ENCODE data around the gene IMPACT. TPM values are rescaled to one million over a fixed set of nuclear protein-coding genes. Genes with fewer than 3 reads are reported as not detected.

Gene IMPACT
- total RNA-seq, 1 donor from 2014 or later: 31.2 TPM

DNA sequence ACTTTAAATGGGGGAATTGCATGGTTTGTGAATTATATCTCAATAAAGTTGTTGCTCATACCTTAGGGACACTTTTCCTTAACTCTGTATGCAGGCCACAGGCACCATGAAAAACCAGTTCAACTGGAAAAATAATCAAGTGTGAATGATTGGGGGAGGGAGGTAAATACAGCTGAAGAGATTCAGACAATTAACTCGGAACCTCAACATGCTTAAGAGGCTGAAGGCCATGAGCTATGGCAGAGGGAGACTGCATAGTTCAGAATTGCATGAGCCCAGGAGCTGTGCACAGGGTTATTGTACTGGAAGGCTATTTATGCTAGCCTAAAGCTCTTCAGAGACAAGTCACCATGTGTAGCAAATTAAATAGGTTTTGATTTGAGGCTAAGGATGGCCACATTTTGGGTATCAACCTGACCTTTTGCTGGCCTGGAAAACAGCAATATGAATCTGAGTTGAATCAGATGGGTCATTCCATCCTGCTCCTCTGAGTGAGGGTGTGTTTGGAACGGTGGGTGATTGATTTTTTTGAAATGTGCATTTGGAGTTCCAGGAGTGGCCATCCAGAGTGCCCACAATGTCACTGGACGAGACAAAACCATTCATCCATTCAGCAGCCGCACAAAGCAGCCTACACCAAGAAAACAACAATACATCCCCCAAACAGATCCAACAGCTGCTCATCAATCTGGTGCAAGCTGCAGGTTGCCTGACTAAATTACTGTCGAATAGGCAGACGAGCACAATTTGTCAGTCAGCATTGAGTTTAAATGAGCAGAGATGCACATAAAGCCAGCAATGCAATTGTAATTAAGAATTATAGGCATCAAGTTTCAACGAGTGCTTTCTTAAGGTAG lies 76.4 kb downstream of the IMPACT start:
- Histone ChIP-seq H3K9me3 (no peaks in the 10 kb centered on the region), H3K27ac (no peak overlapping the region), H3K4me1 (no peaks in the 10 kb centered on the region), H3K27me3 (no peaks in the 10 kb centered on the region), H3K4me3 (no peak overlapping the region), H3K36me3 (no peaks in the 10 kb centered on the region)
- ATAC-seq (peak; percentile 63), DNase-seq (no peak)
- TF ChIP-seq CTCF (IDR thresholded peaks at IDR 0.05): no peak
- intact Hi-C loops (cut with DNase I): no loop called here

Other genes with a start within 250 kb of the IMPACT start
- gene OSBPL1A, start 28.8 kb upstream of the IMPACT start, total RNA-seq: 42.0 TPM
- gene HRH4, start 34.0 kb downstream of the IMPACT start, total RNA-seq: 1.7 TPM

All from upper lobe of right lung (tissue), 1 donor.